Measurements from ENCODE around the gene RILPL2.
"Not testable (repeated sequence)": the region's sequence is repeated elsewhere in the genome, so short reads cannot be mapped to it uniquely, and the experiment has no call there.

The RILPL2 gene

GRCh38 chr12:123436017-123436964 lies at the start of gene RILPL2:
Gene RILPL2 (minus strand): TSS chr12:123436684. CDS start chr12:123436420, 264 bp downstream.
- DNase-seq (ENCODE audit: low read depth in 2 of 2) = peak; percentile 76 to 86

DNA sequence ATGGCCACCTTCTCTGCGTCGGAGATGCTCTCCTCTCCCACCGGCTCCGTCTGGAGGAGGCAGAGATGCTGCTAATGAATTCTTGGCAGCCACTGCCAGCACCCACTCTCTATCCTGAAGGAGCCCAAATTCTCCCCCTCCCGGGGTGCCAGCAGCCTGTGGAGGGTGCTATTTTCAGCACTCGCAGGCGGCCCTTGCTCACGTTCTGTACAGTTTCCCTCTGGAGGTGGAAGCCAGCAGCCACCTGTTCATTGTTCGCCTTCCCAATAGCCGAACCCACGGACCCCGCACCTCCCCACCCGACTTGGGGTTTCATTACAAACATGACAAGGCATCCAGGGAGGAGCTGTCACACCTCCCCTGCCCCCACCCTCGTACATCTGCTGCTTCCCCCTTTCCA lies 49.3 kb upstream of the RILPL2 start:
- DNase-seq (ENCODE audit: low read depth in 2 of 2) = no peak

- DNase-seq (ENCODE audit: low read depth in 2 of 2) = no peak
Observed at GRCh38 chr12:123483602-123484248, 47.2 kb upstream of the RILPL2 start.

DNA sequence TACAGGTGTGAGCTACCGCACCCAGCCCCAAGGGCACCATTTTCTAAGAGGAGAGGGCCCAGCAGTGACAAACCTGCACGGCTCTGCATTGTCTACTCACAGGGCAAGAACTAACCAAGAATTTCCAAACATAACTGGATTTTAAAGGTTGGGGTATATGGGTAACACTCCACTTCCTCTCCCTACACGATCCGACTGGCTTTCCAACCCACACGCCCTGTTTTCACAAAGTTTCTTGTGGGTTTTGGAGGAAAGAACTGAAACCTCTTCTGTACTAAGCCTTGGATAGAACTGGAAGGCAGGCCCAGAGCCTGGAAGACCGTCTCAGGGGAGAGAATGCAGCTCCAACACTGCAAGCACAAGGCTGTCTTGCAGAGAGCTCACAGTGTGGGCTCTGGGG lies 46.4 kb upstream of the RILPL2 start:
- no peak for DNase-seq (ENCODE audit: low read depth in 2 of 2)

GRCh38 chr12:123481251-123481650 lies 44.8 kb upstream of the RILPL2 start:
- DNase-seq (ENCODE audit: low read depth in 2 of 2) = not testable (repeated sequence)

- no peak for DNase-seq (ENCODE audit: low read depth in 2 of 2)
Observed at GRCh38 chr12:123479442-123480180, 43.1 kb upstream of the RILPL2 start.

DNA sequence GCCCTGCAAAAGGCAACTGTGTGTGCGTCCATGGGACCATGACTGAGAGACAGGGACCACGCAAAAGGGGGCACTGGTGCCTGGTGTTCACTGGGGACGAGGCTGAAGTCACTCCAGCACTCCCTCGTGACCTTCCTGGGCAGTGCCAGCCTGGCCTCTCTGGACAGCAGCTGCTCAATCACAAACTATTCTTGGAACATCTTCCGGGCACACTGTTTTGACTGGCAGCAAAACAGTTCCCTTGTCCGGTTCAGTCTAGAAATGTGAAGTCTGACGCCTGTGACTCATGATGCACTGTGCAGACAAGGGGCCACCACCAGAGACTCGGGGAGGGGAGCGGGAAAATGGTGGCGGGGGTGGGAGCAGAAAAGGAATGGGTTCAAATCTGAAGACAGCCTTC lies 42.3 kb upstream of the RILPL2 start:
- DNase-seq (ENCODE audit: low read depth in 2 of 2) = no peak

GRCh38 chr12:123478069-123478468 lies 41.6 kb upstream of the RILPL2 start:
- no peak for DNase-seq (ENCODE audit: low read depth in 2 of 2)

DNA sequence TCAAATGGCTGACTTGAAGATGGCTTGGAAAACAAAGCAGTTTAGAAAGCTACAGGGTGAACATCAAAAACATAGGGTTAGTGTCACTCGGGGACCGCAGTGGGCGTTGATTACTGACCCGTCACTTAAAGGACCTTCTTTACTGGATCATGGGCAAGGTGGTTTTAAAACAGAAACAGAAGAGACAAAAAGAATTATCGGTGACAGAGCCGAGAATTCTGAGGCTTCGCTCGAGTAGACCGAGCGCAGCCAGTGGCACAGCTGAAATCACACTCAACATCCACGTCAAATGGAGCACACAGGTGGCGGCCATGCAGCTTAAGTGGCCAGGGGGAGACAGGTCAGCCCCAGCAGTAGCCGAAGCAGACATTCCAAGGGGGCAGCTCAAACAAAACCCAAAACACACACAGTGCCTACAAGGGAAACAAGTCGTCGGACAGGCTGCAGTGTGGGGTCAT lies 38.8 kb upstream of the RILPL2 start:
- DNase-seq (ENCODE audit: low read depth in 2 of 2) = no peak

GRCh38 chr12:123474485-123475245 lies 38.2 kb upstream of the RILPL2 start:
- DNase-seq (ENCODE audit: low read depth in 2 of 2) = no peak

DNA sequence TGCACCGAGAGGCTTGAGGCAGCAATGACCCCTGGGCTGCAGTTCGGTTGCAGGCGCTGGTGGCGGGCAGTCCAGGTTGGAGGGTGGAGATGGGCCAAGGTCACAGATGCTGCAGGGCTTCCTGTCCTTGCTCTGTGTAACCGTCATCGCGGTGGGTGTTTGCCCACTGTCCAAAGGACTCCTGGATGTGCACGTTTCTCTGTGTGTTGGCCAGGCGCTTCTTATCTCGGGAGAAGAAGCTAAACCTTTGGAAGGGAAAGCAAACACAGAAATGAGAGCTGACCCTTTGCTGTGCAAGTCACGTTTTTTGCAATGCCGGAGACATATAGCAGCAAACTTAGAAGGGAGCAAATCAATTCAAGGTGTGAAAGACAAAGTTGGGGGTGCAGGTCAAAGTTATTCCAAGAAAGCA lies 36.0 kb upstream of the RILPL2 start:
- no peak for DNase-seq (ENCODE audit: low read depth in 2 of 2)

- no peak for DNase-seq (ENCODE audit: low read depth in 2 of 2)
Observed at GRCh38 chr12:123471374-123472068, 35.0 kb upstream of the RILPL2 start.

- DNase-seq (ENCODE audit: low read depth in 2 of 2) = no peak
Observed at GRCh38 chr12:123469978-123470377, 33.5 kb upstream of the RILPL2 start.

DNA sequence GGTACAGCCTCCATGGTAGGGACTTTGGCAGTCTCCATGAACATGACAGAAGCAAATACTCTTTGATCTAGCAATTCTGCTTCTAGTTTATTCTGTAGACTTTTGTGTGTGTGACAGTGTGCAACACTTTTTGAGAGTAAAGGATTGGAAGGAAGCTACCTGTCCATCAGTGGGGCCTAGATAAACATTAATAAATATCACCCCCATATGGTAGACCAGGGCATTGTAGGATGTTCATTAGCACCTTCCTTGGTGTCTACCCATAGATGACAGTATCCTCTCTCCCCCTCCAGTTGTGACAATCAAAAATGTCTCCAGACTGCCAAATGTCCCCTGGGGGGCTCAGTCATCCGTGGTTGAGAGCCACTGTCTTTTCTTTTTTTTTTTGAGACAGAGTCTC lies 32.3 kb upstream of the RILPL2 start:
- no peak for DNase-seq (ENCODE audit: low read depth in 2 of 2)

- no peak for DNase-seq (ENCODE audit: low read depth in 2 of 2)
Observed at GRCh38 chr12:123465084-123465483, 28.6 kb upstream of the RILPL2 start.

GRCh38 chr12:123463174-123463573 lies 26.7 kb upstream of the RILPL2 start:
- not testable (repeated sequence) for DNase-seq (ENCODE audit: low read depth in 2 of 2)

- peak; percentile 63 to 78 for DNase-seq (ENCODE audit: low read depth in 2 of 2)
Observed at GRCh38 chr12:123457980-123458779, 21.7 kb upstream of the RILPL2 start, which contains the start of gene SNRNP35. Gene SNRNP35 (plus strand): TSS chr12:123458139. CDS start chr12:123465541, 7,402 bp downstream.

DNA sequence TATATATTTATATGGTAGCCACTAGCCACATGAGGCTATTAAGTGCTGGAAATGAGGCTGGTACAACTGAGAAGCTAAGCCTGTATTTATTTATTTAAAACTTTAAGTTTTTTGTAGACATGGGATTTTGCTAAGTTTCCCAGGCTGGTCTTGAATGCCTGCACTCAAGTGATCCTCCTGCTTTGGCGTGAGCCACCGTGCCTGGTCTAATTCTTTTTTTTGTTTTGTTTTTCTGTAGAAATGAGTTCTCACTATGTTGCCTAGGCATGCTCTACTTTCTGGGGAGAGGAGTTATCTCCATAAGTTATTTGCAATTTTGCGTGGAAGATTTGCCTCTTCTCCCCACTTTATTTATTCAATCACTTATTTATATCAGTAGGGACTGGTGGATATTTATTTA lies 16.7 kb upstream of the RILPL2 start:
- no peak for DNase-seq (ENCODE audit: low read depth in 2 of 2)

DNA sequence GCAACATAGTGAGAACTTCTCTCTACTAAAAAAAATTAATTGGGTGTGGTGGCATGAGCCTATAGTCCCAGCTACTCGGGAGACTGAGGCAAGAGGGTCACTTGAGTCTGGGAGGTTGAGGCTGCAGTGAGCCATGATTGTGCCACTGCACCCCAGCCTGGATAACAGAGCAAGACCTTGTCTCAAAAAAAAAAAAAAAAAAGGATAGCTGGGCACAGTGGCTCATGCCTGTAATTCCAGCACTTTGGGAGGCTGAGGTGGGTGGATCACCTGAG lies 15.7 kb upstream of the RILPL2 start:
- DNase-seq (ENCODE audit: low read depth in 2 of 2) = not testable (repeated sequence)

- no peak for DNase-seq (ENCODE audit: low read depth in 2 of 2)
Observed at GRCh38 chr12:123450636-123451035, 14.2 kb upstream of the RILPL2 start.

All from stimulated activated CD8-positive, alpha-beta memory T cell treated with anti-CD3 and anti-CD28 coated beads, Interleukin-2, amount 100 ng/mL, for 1 hour (primary cell).